ENCODE data around the gene GDPGP1. TPM values are rescaled to one million over a fixed set of nuclear protein-coding genes. Genes with fewer than 3 reads are reported as not detected.

GDPGP1 gene
- total RNA-seq, 2 donors from 2014 or later, result 4.8 to 5.4 TPM

DNA sequence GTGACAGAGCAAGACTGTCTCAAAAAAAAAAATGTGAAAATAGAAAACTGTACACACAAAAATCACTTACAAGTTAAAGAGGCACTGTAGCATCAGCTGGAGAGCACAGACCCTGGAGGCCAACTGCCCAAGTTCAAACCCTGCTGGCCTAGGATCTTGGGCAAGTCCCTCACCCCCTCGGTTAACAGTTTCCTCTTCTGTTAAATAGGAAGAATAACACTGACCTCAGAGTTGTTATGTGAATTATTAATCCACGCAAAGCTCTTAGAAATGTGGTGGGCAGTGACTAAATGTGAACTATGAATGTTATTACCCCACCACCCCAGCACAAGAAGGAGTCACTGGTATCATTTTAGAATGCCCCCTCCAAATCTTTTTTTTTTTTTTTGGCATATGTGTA is 11.5 kb upstream of the GDPGP1 start:
- Mint-ChIP-seq H3K36me3 (ENCODE audit: low read depth) (peaks cover 27% of the 10 kb centered on the region), H3K27ac (no peak overlapping the region), H3K4me1 (no peaks in the 10 kb centered on the region), H3K27me3 (ENCODE audit: insufficient read depth) (no peaks in the 10 kb centered on the region), H3K4me3 (no peak overlapping the region), H3K9me3 (no peaks in the 10 kb centered on the region)
- WGBS, 2 experiments (ENCODE audit: insufficient coverage in 1 of 2, insufficient read length in 1 of 2), result 100% methylated on average over 1 of the region's 2 CpGs; no CpG with 5 or more reads in 1 of the 2 experiments
- Histone ChIP-seq H3K36me3 (ENCODE audit: control insufficient read depth, insufficient read depth, low read length) (peaks cover 8% of the 10 kb centered on the region), H3K4me3 (ENCODE audit: low read length) (no peak overlapping the region), H3K27me3 (ENCODE audit: control insufficient read depth, insufficient read depth, low read length, poor library complexity, severe bottlenecking) (no peaks in the 10 kb centered on the region), H3K4me1 (ENCODE audit: control insufficient read depth, insufficient read depth, low read length) (no peaks in the 10 kb centered on the region), H3K9ac (ENCODE audit: extremely low read depth, low read length, poor library complexity, severe bottlenecking) (no peak overlapping the region), H3K9me3 (ENCODE audit: control insufficient read depth, low read length) (no peaks in the 10 kb centered on the region), H3K27ac (ENCODE audit: low read depth, low read length) (no peak overlapping the region)
- TF ChIP-seq, protein P1, sequence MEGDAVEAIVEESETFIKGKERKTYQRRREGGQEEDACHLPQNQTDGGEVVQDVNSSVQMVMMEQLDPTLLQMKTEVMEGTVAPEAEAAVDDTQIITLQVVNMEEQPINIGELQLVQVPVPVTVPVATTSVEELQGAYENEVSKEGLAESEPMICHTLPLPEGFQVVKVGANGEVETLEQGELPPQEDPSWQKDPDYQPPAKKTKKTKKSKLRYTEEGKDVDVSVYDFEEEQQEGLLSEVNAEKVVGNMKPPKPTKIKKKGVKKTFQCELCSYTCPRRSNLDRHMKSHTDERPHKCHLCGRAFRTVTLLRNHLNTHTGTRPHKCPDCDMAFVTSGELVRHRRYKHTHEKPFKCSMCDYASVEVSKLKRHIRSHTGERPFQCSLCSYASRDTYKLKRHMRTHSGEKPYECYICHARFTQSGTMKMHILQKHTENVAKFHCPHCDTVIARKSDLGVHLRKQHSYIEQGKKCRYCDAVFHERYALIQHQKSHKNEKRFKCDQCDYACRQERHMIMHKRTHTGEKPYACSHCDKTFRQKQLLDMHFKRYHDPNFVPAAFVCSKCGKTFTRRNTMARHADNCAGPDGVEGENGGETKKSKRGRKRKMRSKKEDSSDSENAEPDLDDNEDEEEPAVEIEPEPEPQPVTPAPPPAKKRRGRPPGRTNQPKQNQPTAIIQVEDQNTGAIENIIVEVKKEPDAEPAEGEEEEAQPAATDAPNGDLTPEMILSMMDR (conservative IDR thresholded peaks at IDR 0.05), result no peak
- no peak for DNase-seq

DNA sequence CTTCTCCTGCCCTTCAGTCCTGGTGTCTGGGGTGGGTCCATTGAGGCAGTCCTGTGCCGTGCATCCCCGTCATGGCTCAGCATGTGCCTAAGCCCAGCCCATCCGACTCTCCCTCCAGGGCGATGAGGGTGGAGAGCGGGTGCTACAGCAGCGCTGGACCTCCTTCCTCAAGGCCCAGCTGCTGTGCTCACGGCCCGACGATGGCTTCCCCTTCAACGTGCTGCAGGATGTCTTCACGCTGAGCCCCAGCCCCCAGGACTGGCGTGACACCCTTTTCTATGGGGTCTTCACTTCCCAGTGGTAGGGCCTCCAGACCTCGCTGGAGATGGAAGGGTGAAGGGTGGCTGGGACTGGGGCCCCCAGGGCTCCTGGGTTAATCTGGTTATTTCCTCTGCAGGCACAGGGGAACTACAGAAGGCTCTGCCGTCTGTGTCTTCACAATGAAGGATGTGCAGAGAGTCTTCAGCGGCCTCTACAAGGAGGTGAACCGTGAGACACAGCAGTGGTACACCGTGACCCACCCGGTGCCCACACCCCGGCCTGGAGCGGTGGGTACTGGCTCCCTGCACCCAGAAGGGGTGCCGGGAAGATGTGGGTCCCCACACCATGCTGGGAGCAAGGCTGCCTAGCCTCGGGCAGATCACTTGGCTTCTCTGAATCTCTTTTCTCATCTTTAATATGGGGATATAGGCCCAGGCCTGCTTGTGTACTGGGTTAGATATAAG is 10.4 kb upstream of the GDPGP1 start:
- H3K36me3 ChIP-seq (ENCODE audit: control insufficient read depth, insufficient read depth, low read length), result peaks cover 9% of the 10 kb centered on the region
- H3K27ac ChIP-seq (ENCODE audit: low read depth, low read length), result no peak overlapping the region
- H3K9me3 ChIP-seq (ENCODE audit: control insufficient read depth, low read length), result no peaks in the 10 kb centered on the region
- no peak overlapping the region for H3K4me3 ChIP-seq (ENCODE audit: low read length)
- TF ChIP-seq, protein P1 (conservative IDR thresholded peaks at IDR 0.05), result no peak
- no peaks in the 10 kb centered on the region for H3K27me3 ChIP-seq (ENCODE audit: control insufficient read depth, insufficient read depth, low read length, poor library complexity, severe bottlenecking)
- no peak overlapping the region for H3K9ac ChIP-seq (ENCODE audit: extremely low read depth, low read length, poor library complexity, severe bottlenecking)
- Mint-ChIP-seq H3K4me3 (no peak overlapping the region), H3K27me3 (ENCODE audit: insufficient read depth) (no peaks in the 10 kb centered on the region), H3K4me1 (no peaks in the 10 kb centered on the region), H3K27ac (no peak overlapping the region), H3K9me3 (no peaks in the 10 kb centered on the region), H3K36me3 (ENCODE audit: low read depth) (peaks cover 25% of the 10 kb centered on the region)
- WGBS, 2 experiments (ENCODE audit: insufficient coverage in 1 of 2, insufficient read length in 1 of 2), result 95 to 99% methylated on average over 16 to 22 of the region's 22 CpGs
- H3K4me1 ChIP-seq (ENCODE audit: control insufficient read depth, insufficient read depth, low read length), result no peaks in the 10 kb centered on the region
- no peak for DNase-seq

DNA sequence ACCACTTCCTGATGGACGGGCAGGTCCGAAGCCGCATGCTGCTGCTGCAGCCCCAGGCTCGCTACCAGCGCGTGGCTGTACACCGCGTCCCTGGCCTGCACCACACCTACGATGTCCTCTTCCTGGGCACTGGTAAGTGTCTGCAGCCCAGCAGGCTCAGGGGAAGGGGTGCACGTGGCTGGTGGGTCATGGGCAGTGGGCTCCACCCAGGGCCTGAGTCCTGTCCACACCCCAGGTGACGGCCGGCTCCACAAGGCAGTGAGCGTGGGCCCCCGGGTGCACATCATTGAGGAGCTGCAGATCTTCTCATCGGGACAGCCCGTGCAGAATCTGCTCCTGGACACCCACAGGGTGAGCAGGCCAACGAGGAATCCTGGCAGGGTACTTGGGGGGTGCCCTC is 9.0 kb upstream of the GDPGP1 start:
- no peaks in the 10 kb centered on the region for H3K9me3 ChIP-seq (ENCODE audit: control insufficient read depth, low read length)

More for the DNA sequence above, 9.0 kb upstream of the GDPGP1 start:
- TF ChIP-seq, protein P1 (conservative IDR thresholded peaks at IDR 0.05), result no peak
- Mint-ChIP-seq H3K27me3 (ENCODE audit: insufficient read depth) (no peaks in the 10 kb centered on the region), H3K4me3 (no peak overlapping the region), H3K36me3 (ENCODE audit: low read depth) (peaks cover 32% of the 10 kb centered on the region), H3K27ac (no peak overlapping the region), H3K9me3 (no peaks in the 10 kb centered on the region), H3K4me1 (no peaks in the 10 kb centered on the region)
- H3K27ac ChIP-seq (ENCODE audit: low read depth, low read length), result no peak overlapping the region
- no peak overlapping the region for H3K4me3 ChIP-seq (ENCODE audit: low read length)
- DNase-seq, result no peak
- H3K9ac ChIP-seq (ENCODE audit: extremely low read depth, low read length, poor library complexity, severe bottlenecking), result no peak overlapping the region
- no peaks in the 10 kb centered on the region for H3K27me3 ChIP-seq (ENCODE audit: control insufficient read depth, insufficient read depth, low read length, poor library complexity, severe bottlenecking)
- H3K36me3 ChIP-seq (ENCODE audit: control insufficient read depth, insufficient read depth, low read length), result peaks cover 9% of the 10 kb centered on the region
- 81 to 93% methylated on average over 7 to 17 of the region's 17 CpGs for WGBS, 2 experiments (ENCODE audit: insufficient coverage in 1 of 2, insufficient read length in 1 of 2)
- no peaks in the 10 kb centered on the region for H3K4me1 ChIP-seq (ENCODE audit: control insufficient read depth, insufficient read depth, low read length)

Data from endodermal cell (in vitro differentiated cells).